ENCODE measurements around the gene POMT1. TPM values are rescaled to one million over a fixed set of nuclear protein-coding genes. Genes with fewer than 3 reads are reported as not detected.

POMT1 gene
- total RNA-seq, 1 donor = 24.2 TPM

DNA sequence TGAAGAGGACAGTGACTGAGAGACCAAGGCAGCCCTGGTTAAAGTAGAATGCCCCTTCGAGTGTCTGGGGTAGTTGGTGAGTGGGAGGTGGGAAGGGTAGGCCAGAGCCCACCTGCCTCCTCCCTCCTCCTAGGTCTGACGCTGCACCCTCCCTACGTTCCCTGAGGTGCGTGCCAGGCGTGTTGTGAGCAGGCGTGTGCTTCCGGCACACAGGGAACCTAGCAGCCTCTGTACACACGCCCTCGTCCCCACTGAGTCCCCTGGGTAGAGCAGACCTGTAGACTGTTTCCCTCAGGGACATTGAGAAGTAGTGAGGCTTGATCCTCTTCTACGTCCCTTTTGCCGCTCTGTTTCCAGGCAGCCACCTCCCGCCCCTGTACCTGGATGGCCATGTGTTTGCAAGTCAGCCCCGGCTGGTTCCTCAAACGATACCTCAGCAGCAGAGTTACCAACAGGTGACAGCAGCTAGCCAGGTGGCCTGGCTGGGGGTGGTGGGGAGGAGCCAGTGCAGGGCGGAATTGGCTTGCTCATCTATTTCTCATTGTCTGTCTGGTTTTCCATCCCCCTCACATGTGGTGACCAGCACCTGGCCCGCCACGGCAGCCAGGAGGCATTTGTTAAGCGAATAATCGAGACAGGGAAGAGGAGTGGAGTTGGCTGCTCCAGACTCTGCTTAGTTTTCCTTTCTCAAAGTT is 16.8 kb upstream of the POMT1 start:
- H3K4me3 ChIP-seq (ENCODE audit: low read depth, low read length) = no peak overlapping the region
- DNase-seq (ENCODE audit: low read depth) = no peak
- TF ChIP-seq, protein P1, sequence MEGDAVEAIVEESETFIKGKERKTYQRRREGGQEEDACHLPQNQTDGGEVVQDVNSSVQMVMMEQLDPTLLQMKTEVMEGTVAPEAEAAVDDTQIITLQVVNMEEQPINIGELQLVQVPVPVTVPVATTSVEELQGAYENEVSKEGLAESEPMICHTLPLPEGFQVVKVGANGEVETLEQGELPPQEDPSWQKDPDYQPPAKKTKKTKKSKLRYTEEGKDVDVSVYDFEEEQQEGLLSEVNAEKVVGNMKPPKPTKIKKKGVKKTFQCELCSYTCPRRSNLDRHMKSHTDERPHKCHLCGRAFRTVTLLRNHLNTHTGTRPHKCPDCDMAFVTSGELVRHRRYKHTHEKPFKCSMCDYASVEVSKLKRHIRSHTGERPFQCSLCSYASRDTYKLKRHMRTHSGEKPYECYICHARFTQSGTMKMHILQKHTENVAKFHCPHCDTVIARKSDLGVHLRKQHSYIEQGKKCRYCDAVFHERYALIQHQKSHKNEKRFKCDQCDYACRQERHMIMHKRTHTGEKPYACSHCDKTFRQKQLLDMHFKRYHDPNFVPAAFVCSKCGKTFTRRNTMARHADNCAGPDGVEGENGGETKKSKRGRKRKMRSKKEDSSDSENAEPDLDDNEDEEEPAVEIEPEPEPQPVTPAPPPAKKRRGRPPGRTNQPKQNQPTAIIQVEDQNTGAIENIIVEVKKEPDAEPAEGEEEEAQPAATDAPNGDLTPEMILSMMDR (IDR thresholded peaks at IDR 0.05; ENCODE audit: insufficient read depth, low read length) = no peak

DNA sequence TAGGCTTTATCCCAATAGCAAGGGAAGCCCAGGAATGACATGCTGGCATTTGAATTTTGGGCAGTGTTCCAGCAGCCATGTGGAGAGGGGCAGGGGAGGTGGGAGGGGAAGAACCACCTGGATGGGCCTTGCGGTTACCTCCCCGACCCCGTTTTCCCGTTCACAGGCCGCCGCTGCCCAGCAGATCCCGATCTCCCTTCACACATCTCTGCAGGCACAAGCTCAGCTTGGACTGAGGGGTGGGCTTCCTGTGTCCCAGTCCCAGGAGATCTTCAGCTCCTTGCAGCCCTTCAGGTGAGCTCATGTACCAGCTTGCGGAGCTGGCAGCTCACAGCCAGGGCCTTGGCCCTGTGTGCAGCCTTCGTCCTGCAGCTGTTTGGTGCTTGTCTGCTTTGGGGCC is 15.7 kb upstream of the POMT1 start:
- TF ChIP-seq, protein P1 (IDR thresholded peaks at IDR 0.05; ENCODE audit: insufficient read depth, low read length) = no peak
- DNase-seq (ENCODE audit: low read depth) = no peak
- H3K4me3 ChIP-seq (ENCODE audit: low read depth, low read length) = no peak overlapping the region

DNA sequence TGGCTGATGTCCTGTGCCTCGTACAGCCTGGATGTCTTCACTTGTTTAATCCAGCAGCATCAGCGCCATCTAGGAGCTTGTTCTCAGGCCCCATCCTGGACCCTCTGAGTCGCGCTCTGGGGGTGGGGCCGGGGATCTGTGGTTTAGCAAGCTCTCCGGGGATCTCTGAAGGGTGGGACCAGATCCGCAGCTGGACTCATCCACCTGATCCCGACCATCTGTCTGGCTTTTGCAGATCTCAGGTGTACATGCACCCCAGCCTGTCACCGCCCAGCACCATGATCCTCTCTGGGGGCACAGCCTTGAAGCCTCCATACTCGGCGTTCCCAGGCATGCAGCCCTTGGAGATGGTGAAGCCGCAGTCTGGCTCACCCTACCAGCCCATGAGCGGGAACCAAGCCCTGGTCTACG is 15.1 kb upstream of the POMT1 start:
- TF ChIP-seq, protein P1 (IDR thresholded peaks at IDR 0.05; ENCODE audit: insufficient read depth, low read length) = no peak
- no peak for DNase-seq (ENCODE audit: low read depth)
- no peak overlapping the region for H3K4me3 ChIP-seq (ENCODE audit: low read depth, low read length)

DNA sequence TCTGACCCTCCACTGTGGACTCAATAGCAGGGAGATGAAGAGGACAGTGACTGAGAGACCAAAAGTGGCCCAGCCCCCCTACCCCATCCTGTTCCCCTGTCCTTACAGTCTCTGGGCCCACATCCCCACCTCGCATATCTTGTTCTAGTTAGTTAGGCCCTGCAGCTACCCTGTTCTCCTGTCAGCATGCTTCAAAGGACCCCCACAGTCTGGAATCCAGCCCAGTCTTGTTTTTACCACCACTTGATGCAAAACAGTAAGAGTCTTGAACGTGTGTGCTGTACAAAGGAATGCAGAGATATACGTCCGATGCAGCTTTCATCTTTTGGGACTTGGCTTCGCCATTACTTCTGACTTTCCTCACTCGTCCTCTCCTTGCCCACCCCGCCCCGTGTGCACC is 12.2 kb upstream of the POMT1 start:
- DNase-seq (ENCODE audit: low read depth) = no peak
- no peak overlapping the region for H3K4me3 ChIP-seq (ENCODE audit: low read depth, low read length)
- TF ChIP-seq, protein P1 (IDR thresholded peaks at IDR 0.05; ENCODE audit: insufficient read depth, low read length) = no peak

DNA sequence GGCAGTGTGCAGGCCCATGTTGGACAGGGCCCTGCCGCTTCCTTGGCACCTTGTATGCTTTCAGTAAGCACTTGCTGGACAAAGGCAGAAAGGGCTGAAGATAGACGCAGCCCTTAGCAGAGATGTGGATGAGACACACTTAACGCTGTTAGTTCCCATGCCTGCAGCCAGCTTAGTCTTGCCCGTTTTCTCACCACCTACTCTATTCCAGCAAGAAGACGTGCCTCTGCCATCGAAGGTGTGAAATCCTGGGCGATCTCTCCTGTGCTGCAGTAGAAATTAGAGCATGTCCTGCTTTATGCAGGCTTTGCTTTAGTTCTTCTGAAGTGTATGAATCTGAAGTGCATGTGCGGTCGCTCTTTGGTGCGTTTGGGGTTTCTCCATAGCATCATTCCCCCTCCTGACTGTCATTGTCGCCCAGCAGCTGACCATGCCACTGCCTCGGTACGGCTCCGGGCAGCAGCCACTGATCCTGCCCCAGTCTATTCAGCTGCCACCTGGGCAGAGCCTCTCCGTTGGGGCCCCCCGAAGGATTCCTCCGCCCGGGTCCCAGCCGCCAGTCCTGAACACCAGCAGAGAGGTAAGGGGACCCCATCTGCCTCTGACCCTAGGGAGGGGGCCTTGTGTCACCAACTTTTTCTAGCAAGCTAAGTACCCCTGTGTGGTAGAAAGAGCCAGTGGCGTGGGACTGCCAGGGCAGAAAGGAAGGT is 11.6 kb upstream of the POMT1 start:
- DNase-seq (ENCODE audit: low read depth) = no peak
- H3K4me3 ChIP-seq (ENCODE audit: low read depth, low read length) = no peak overlapping the region
- TF ChIP-seq, protein P1 (IDR thresholded peaks at IDR 0.05; ENCODE audit: insufficient read depth, low read length) = no peak

DNA sequence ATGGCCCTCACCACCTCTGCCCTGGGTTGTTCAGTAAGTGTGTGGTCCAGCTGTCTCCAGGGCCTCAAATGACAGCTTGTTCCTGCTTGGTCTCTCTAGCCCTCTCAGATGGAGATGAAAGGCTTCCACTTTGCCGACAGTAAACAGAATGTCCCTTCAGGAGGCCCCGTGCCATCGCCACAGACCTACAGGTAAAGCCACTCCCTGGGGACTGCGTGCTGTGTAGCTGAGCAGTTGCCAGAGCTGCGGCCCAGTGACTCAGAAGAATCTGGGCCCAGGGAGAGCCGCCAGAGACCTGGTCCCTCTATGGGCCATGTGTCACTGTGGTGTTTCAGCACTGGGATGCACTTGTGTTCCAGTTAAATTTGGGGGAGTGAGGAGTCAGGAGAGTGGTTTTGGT is 10.6 kb upstream of the POMT1 start:
- no peak for DNase-seq (ENCODE audit: low read depth)
- H3K4me3 ChIP-seq (ENCODE audit: low read depth, low read length) = no peak overlapping the region
- TF ChIP-seq, protein P1 (IDR thresholded peaks at IDR 0.05; ENCODE audit: insufficient read depth, low read length) = no peak
